Measurements from ENCODE around the gene RNF208. TPM values are rescaled to one million over a fixed set of nuclear protein-coding genes. Genes with fewer than 3 reads are reported as not detected.
"Not testable (repeated sequence)": the region's sequence is repeated elsewhere in the genome, so short reads cannot be mapped to it uniquely, and the experiment has no call there.

Gene RNF208
- total RNA-seq, 3 donors from 2014 or later, result 3.3 to 6.0 (median 4.4) TPM

GRCh38 chr9:137247135-137247915 lies 25.3 kb upstream of the RNF208 start:
- no peaks in the 10 kb centered on the region for H3K9me3 Mint-ChIP-seq
- DNase-seq (no peak), ATAC-seq (no peak)
- peaks cover 11% of the 10 kb centered on the region for H3K36me3 Mint-ChIP-seq (ENCODE audit: insufficient read depth)
- H3K27me3 Mint-ChIP-seq (ENCODE audit: low read depth), result no peaks in the 10 kb centered on the region
- peaks cover 12% of the 10 kb centered on the region for H3K4me1 Mint-ChIP-seq (ENCODE audit: low read depth)
- H3K4me3 Mint-ChIP-seq, result no peak overlapping the region

DNA sequence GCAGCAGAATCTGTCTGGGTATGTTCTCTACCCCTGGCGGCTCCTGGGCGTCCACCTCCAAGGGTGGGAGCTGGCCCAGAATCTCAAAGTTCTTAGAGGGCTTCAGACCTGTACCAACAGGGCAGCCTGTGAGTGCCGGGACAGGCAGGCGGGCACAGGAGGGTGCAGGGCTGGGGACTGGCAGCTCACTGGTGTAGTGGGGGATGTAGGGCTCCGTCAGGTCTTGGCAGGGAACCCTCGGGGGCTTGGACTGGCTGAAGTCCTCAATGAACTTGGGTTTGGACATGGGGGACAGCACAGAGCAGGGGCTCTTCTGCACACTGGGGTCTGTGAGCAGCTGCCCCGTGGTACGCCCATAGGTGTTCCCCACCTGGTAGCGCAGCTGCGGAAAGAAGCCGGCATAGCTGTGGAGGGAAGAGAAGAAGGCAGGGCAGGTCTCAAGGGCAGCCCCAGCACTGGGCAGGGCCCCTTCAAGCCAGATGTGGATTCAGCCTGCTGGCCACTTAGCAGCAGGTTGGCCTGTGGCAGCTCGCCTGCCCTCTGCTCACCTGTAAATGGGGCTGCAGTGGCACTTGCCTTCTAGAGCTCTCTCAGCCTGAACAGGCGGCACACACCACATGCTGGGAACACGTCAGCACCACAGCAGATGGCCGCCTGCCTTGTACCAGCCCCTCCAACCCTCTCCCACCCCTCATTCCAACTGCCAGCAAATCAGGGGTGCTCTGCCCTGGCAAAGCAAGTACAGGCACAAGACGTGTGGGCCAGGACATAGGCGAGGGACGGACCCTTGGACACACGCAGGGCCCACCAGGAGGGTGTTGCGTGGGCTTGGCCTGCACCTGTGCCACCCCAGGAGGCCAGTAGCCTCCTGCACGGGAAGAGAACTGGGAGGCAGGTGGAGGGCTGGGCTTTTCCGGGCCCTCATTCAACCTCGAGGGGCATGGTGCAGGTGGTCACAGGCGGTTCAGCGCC lies 23.7 kb upstream of the RNF208 start:
- Mint-ChIP-seq H3K27me3 (ENCODE audit: low read depth) (no peaks in the 10 kb centered on the region), H3K9me3 (no peaks in the 10 kb centered on the region), H3K36me3 (ENCODE audit: insufficient read depth) (peaks cover 12% of the 10 kb centered on the region), H3K4me3 (no peak overlapping the region), H3K4me1 (ENCODE audit: low read depth) (peaks cover 15% of the 10 kb centered on the region)
- ATAC-seq (no peak), DNase-seq (no peak)

DNA sequence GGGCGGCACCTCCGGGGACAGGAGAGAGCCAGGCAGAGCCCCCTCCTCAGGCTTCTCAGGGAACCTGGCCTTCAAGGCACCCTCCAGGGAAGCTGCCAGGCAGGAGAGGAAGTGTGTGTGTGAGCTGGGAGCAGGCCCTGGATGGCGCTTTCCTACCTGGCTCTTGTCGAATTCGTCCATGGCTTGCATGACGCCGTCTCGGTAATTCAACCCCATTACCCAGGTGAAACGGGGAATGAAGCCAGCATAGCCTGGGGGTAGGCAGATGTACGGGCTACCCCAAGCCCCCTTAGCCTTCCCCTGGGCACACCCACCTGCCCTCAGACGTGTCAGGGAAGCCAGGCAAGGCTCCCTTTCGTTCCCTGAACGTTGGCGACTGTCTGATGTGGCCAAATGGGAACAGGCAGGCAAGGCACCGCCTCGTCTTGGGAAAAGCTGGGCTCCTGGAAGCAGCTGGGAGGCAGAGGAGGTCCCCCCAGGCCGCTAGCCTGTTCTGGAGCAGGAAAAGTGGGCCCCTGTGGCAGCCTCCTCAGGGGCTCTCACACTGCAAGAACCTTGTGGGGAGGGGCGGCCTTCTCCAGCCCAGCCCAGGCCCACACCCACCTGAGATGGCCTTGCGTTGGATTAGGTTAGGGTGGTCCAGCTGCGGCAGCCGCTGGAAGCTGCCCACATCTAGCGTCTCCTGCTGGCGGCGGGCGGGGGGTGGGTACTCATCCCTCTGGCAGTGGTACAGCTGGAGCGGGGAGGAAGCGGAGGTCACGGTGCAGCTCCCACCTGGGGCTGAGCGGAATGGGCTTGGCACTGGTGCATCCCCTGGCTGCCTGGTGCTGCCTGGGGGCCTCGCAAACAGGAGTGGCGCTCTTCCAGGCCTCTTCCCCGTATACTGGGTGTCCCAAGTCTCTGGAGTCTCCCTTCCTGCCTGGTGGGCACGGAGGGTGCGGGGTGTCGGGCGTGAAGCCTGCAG lies 22.7 kb upstream of the RNF208 start:
- H3K4me1 Mint-ChIP-seq (ENCODE audit: low read depth), result peaks cover 16% of the 10 kb centered on the region
- ATAC-seq (no peak), DNase-seq (no peak)
- H3K9me3 Mint-ChIP-seq, result no peaks in the 10 kb centered on the region
- peaks cover 12% of the 10 kb centered on the region for H3K36me3 Mint-ChIP-seq (ENCODE audit: insufficient read depth)
- H3K4me3 Mint-ChIP-seq, result no peak overlapping the region
- no peaks in the 10 kb centered on the region for H3K27me3 Mint-ChIP-seq (ENCODE audit: low read depth)

- no peaks in the 10 kb centered on the region for H3K27me3 Mint-ChIP-seq (ENCODE audit: low read depth)
- peak overlapping the region; percentile 87 for H3K4me3 Mint-ChIP-seq
- DNase-seq, result no peak
- peaks cover 23% of the 10 kb centered on the region for H3K4me1 Mint-ChIP-seq (ENCODE audit: low read depth)
- peaks cover 12% of the 10 kb centered on the region for H3K36me3 Mint-ChIP-seq (ENCODE audit: insufficient read depth)
- H3K9me3 Mint-ChIP-seq, result no peaks in the 10 kb centered on the region
- ATAC-seq, result no peak
Measured at GRCh38 chr9:137243626-137244485, 21.8 kb upstream of the RNF208 start.

GRCh38 chr9:137243266-137243625 lies 21.2 kb upstream of the RNF208 start:
- Mint-ChIP-seq H3K36me3 (ENCODE audit: insufficient read depth) (peaks cover 12% of the 10 kb centered on the region), H3K4me1 (ENCODE audit: low read depth) (peaks cover 27% of the 10 kb centered on the region), H3K4me3 (peak overlapping the region; percentile 87)
- ATAC-seq; H3K9me3 Mint-ChIP-seq; H3K27me3 Mint-ChIP-seq (ENCODE audit: low read depth); DNase-seq: not testable (repeated sequence)

- Mint-ChIP-seq H3K4me3 (peak overlapping the region; percentile 87), H3K36me3 (ENCODE audit: insufficient read depth) (peaks cover 12% of the 10 kb centered on the region), H3K4me1 (ENCODE audit: low read depth) (peaks cover 28% of the 10 kb centered on the region), H3K9me3 (no peaks in the 10 kb centered on the region), H3K27me3 (ENCODE audit: low read depth) (no peaks in the 10 kb centered on the region)
- no peak for ATAC-seq
- no peak for DNase-seq
Measured at GRCh38 chr9:137242269-137243203, 20.5 kb upstream of the RNF208 start.

DNA sequence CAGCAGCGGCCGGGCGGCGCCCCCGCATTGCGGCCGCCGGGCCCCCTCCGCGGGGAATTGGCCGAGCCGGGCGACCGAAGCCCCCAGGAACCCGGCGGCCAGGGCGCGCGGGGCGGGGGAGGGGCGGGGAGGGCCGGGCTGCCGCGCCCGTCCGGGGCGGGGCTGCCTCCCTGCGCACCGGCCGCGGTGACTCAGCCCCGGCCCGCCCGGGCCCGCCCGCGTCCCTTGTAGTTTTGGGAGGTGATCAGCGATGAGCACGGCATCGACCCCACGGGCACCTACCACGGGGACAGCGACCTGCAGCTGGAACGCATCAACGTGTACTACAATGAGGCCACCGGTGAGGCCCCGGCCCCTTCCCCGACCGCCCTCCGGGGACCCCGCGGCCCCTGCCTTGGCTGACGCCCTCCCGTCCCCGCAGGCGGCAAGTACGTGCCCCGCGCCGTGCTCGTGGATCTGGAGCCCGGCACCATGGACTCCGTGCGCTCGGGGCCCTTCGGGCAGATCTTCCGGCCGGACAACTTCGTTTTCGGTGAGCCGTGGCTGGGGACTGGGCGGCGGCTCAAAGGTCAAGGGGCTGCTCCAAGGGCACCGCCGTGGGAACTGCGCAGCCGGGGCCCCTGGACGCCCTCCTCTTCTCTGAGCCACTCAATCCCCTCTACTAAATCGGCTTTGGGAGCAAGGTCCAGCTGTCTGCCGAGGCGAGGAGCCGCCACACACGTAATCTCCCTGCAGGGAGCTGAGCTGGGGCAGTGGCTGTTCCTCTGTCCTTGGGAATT lies 19.6 kb upstream of the RNF208 start:
- peak; percentile 73 for DNase-seq
- Mint-ChIP-seq H3K36me3 (ENCODE audit: insufficient read depth) (peaks cover 12% of the 10 kb centered on the region), H3K9me3 (no peaks in the 10 kb centered on the region), H3K27me3 (ENCODE audit: low read depth) (no peaks in the 10 kb centered on the region), H3K4me1 (ENCODE audit: low read depth) (peaks cover 28% of the 10 kb centered on the region), H3K4me3 (peak overlapping the region; percentile 89)
- peak; percentile 42 to 46 for ATAC-seq

- Mint-ChIP-seq H3K4me3 (peak within 1 kb of the TSS; percentile 89), H3K4me1 (ENCODE audit: low read depth) (peaks cover 28% of the 10 kb centered on the region), H3K9me3 (no peaks in the 10 kb centered on the region), H3K27me3 (ENCODE audit: low read depth) (no peaks in the 10 kb centered on the region), H3K36me3 (ENCODE audit: insufficient read depth) (peaks cover 12% of the 10 kb centered on the region)
- DNase-seq, result peak; percentile 96
- ATAC-seq, result peak; percentile 77 to 78
Measured at GRCh38 chr9:137240841-137241489, 18.9 kb upstream of the RNF208 start, which contains the start of gene TUBB4B. Gene TUBB4B (plus strand): TSS chr9:137241287. CDS start chr9:137241361, 74 bp downstream.

DNA sequence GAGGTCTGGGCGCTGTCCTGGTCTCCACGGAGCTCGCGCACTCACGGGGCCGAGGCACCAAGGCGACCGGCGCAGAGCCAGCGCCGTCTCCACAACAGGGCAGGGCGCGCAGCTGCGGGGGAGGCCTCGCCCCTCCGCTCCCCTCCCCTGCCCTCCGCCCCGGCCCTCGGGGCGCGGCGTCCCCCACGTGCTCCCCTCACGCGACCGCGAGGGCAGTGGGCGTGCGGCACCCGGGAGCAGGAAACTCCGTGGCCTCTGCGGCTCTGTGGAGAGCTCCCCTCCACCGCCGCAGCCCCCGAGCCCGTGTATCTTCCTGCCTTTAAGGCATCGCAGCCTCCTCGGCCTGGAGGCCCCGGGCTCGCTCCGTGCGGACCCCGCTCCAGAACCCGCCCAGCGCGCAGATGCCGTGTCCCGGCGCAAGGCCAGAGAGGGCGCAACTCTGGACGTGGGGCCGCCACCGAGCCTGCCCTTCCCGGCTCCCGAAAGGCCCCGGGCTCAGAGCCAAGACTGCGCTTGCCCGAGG lies 18.3 kb upstream of the RNF208 start:
- no peaks in the 10 kb centered on the region for H3K9me3 Mint-ChIP-seq
- H3K27me3 Mint-ChIP-seq (ENCODE audit: low read depth), result no peaks in the 10 kb centered on the region
- ATAC-seq (peak; percentile 38 to 42), DNase-seq (peak; percentile 64)
- H3K4me1 Mint-ChIP-seq (ENCODE audit: low read depth), result peaks cover 28% of the 10 kb centered on the region
- peak overlapping the region; percentile 75 for H3K4me3 Mint-ChIP-seq
- peaks cover 12% of the 10 kb centered on the region for H3K36me3 Mint-ChIP-seq (ENCODE audit: insufficient read depth)

GRCh38 chr9:137239541-137240200 lies 17.6 kb upstream of the RNF208 start:
- DNase-seq; H3K27me3 Mint-ChIP-seq (ENCODE audit: low read depth); H3K9me3 Mint-ChIP-seq; ATAC-seq: not testable (repeated sequence)
- Mint-ChIP-seq H3K4me3 (peak overlapping the region; percentile 75), H3K4me1 (ENCODE audit: low read depth) (peaks cover 28% of the 10 kb centered on the region), H3K36me3 (ENCODE audit: insufficient read depth) (peaks cover 12% of the 10 kb centered on the region)
